Mammary epithelial cell (primary cell): ENCODE measurements around the gene PAM.

Source experiments
- EZH2 ChIP-seq: IDR thresholded peaks from 2 replicates; pipeline ENCODE4 v1.6.1; 2012; ENCODE audit warnings: low read length, inconsistent platforms, borderline replicate concordance
- TF ChIP-seq, protein P1 (sequence below), 2 donors: IDR thresholded peaks in 1 of 2; conservative IDR thresholded peaks in 1 of 2; 2 replicates each; pipeline ENCODE4 v1.5.1; 2011 to 2012; ENCODE audit warnings: inconsistent platforms in 2 of 2, low read length in 2 of 2, mild to moderate bottlenecking in 2 of 2, control low read depth in 1 of 2, low read depth in 1 of 2; ENCODE audit not compliant: insufficient read depth in 1 of 2; ENCODE audit errors: extremely low read depth in 1 of 2

DNA sequence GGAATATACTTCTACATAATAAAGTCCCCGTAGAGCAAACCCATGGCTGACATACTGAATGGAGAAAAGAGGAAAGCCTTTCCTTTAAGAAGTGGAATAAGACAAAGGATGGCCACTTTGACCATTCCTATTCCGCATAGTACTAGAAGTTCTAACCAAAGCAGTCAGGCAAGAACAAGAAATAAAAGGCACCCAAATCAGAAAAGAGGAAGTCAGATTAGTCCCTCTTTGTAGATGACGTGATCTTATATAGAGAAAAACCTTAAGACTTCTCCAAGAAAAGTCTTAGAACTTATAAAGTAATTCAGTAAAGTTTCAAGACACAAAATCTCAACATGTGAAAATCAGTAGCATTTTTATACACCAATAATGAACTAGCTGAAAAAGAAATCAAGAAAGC lies 231.0 kb downstream of the PAM start:
- TF ChIP-seq, protein P1, sequence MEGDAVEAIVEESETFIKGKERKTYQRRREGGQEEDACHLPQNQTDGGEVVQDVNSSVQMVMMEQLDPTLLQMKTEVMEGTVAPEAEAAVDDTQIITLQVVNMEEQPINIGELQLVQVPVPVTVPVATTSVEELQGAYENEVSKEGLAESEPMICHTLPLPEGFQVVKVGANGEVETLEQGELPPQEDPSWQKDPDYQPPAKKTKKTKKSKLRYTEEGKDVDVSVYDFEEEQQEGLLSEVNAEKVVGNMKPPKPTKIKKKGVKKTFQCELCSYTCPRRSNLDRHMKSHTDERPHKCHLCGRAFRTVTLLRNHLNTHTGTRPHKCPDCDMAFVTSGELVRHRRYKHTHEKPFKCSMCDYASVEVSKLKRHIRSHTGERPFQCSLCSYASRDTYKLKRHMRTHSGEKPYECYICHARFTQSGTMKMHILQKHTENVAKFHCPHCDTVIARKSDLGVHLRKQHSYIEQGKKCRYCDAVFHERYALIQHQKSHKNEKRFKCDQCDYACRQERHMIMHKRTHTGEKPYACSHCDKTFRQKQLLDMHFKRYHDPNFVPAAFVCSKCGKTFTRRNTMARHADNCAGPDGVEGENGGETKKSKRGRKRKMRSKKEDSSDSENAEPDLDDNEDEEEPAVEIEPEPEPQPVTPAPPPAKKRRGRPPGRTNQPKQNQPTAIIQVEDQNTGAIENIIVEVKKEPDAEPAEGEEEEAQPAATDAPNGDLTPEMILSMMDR (conservative IDR thresholded peaks at IDR 0.05 in 1 of 2, IDR thresholded peaks at IDR 0.05 in 1 of 2; ENCODE audit: extremely low read depth in 1 of 2, insufficient read depth in 1 of 2, low read depth in 1 of 2, low read length in 2 of 2) = no peak
- TF ChIP-seq EZH2 = no peak
